ENCODE measurements around the gene HMG20B.
A peak's percentile ranks its signal among the peaks of the same experiment; 100 is the strongest.

HMG20B gene

GRCh38 chr19:3626473-3627350, 54.0 kb downstream of the HMG20B start, which contains the start of gene CACTIN:
CACTIN (minus strand) TSS chr19:3626790; CDS start chr19:3626762, 28 bp downstream.
- DNase-seq: peak; percentile 99

GRCh38 chr19:3627351-3627723, 54.6 kb downstream of the HMG20B start:
- DNase-seq: no peak
